IPS-18a (cell line): ENCODE measurements around the gene RASSF7.

Experiments
- H3K27ac ChIP-seq: one replicate; pipeline ENCODE4 v1.5.1; 2013; ENCODE audit warnings: low read length
- H3K27me3 ChIP-seq: one replicate; pipeline ENCODE4 v1.6.1; 2013; ENCODE audit warnings: mild to moderate bottlenecking, low read length; ENCODE audit not compliant: control insufficient read depth, insufficient read depth
- H3K36me3 ChIP-seq: one replicate; pipeline ENCODE4 v1.6.1; 2013; ENCODE audit warnings: low read depth, low read length; ENCODE audit not compliant: control insufficient read depth
- H3K4me1 ChIP-seq: one replicate; pipeline ENCODE4 v1.6.1; 2013; ENCODE audit warnings: low read depth, low read length; ENCODE audit not compliant: control insufficient read depth
- H3K4me3 ChIP-seq: one replicate; pipeline ENCODE4 v1.5.1; 2013; ENCODE audit warnings: low read length
- H3K9ac ChIP-seq: one replicate; pipeline ENCODE4 v1.6.1; 2013; ENCODE audit warnings: mild to moderate bottlenecking, low read length, moderate library complexity
- H3K9me3 ChIP-seq: one replicate; pipeline ENCODE4 v1.6.1; 2013; ENCODE audit warnings: low read depth, low read length; ENCODE audit not compliant: control insufficient read depth

The RASSF7 gene

GRCh38 chr11:587978-588380, 27.2 kb downstream of the RASSF7 start:
- Histone ChIP-seq H3K4me1 (no peaks in the 10 kb centered on the region), H3K4me3 (no peak overlapping the region), H3K27ac (no peak overlapping the region), H3K9ac (no peak overlapping the region), H3K9me3 (no peaks in the 10 kb centered on the region), H3K27me3 (no peaks in the 10 kb centered on the region), H3K36me3 (peaks cover 67% of the 10 kb centered on the region)

- H3K4me1 ChIP-seq, result no peaks in the 10 kb centered on the region
- no peaks in the 10 kb centered on the region for H3K9me3 ChIP-seq
- peaks cover 69% of the 10 kb centered on the region for H3K36me3 ChIP-seq
- H3K9ac ChIP-seq, result no peak overlapping the region
- H3K27ac ChIP-seq, result no peak overlapping the region
- no peak overlapping the region for H3K4me3 ChIP-seq
- no peaks in the 10 kb centered on the region for H3K27me3 ChIP-seq
Measured at GRCh38 chr11:589798-590197, 29.0 kb downstream of the RASSF7 start.

DNA sequence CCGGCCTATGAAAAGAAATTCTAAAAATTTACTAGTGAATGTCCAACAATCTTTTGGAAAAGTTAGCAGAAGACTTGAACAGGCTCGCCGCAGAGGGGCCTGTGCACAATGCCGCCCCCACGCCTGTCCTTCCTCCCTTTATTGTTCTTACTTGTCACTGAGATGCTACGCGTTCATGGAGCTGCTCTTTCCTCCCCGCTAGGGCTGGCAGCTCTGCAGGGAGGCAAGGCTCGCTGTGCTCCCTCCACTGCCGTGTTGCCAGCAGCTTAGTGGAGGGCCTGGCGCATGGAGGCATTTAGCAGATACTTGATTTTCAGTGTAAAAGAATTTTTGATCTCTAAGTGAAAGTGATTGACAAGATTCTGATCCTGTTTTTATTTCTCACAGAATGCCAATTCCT, 30.2 kb downstream of the RASSF7 start:
- Histone ChIP-seq H3K27ac (no peak overlapping the region), H3K9me3 (no peaks in the 10 kb centered on the region), H3K27me3 (no peaks in the 10 kb centered on the region), H3K4me1 (no peaks in the 10 kb centered on the region), H3K36me3 (peaks cover 80% of the 10 kb centered on the region), H3K9ac (no peak overlapping the region), H3K4me3 (no peak overlapping the region)

DNA sequence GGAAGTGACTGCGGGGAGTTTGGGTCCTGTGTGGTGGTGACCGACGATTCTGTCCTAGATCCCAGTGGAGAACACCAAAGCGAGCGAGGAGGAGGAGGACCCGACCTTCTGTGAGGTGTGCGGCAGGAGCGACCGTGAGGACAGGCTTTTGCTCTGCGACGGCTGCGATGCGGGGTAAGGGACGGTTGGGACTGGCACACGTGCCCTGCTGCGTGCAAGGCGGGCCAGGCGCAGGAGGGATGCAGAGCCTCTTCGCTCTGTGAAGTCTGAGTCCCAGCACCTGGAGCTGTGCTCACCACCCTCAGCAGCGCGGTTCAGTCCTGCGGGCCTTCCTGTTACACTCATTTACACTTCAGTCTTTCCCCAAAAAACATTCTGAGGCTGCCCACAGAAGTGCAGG, 31.7 kb downstream of the RASSF7 start:
- no peaks in the 10 kb centered on the region for H3K27me3 ChIP-seq
- H3K9ac ChIP-seq, result no peak overlapping the region
- no peaks in the 10 kb centered on the region for H3K9me3 ChIP-seq
- H3K27ac ChIP-seq, result no peak overlapping the region
- peaks cover 74% of the 10 kb centered on the region for H3K36me3 ChIP-seq
- no peak overlapping the region for H3K4me3 ChIP-seq
- no peaks in the 10 kb centered on the region for H3K4me1 ChIP-seq

DNA sequence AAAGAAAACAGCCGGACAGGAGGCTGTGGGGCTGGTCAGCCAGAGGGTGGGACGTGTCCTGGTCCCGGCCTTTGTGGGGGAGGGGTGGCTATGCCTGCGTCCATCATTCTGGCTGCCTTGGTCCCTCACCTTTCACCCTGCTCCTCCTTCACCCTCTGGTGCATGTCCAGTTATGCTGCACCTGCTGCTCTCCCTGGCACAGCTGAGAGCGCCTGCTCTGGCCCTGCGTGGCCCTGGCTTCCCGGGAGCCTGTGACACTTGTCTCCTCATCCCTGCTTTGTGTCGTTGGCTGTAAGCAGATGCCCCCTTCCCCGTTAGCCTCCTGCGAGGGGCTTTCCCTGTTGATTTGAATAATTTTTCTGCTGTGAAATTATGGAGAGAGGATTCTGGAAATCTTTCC, 32.1 kb downstream of the RASSF7 start:
- Histone ChIP-seq H3K27ac (no peak overlapping the region), H3K4me1 (no peaks in the 10 kb centered on the region), H3K4me3 (no peak overlapping the region), H3K9ac (no peak overlapping the region), H3K27me3 (no peaks in the 10 kb centered on the region), H3K9me3 (no peaks in the 10 kb centered on the region), H3K36me3 (peaks cover 70% of the 10 kb centered on the region)

DNA sequence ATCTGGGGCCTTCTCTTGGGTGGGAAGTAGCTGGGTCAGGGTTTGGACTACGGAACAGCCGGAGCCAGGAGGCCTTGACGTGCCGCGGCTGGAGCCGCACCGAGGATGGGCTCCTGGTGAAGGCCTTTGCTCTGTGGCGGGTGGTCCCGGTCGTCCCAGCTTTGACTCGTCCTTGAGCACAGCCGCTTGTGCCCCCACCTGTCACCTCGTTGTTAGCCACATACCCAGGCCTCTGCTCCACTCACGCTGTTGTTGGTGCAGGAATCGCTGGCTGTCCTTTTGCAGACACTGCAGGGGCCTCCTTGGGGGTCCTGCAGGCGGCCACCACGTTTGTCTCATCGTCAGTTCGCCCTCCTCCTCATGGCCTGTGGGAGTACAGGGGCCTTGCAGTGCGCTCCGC, 32.6 kb downstream of the RASSF7 start:
- H3K36me3 ChIP-seq, result peaks cover 66% of the 10 kb centered on the region
- H3K27me3 ChIP-seq, result no peaks in the 10 kb centered on the region
- no peaks in the 10 kb centered on the region for H3K4me1 ChIP-seq
- H3K9me3 ChIP-seq, result no peaks in the 10 kb centered on the region
- H3K27ac ChIP-seq, result no peak overlapping the region
- no peak overlapping the region for H3K4me3 ChIP-seq
- no peak overlapping the region for H3K9ac ChIP-seq

DNA sequence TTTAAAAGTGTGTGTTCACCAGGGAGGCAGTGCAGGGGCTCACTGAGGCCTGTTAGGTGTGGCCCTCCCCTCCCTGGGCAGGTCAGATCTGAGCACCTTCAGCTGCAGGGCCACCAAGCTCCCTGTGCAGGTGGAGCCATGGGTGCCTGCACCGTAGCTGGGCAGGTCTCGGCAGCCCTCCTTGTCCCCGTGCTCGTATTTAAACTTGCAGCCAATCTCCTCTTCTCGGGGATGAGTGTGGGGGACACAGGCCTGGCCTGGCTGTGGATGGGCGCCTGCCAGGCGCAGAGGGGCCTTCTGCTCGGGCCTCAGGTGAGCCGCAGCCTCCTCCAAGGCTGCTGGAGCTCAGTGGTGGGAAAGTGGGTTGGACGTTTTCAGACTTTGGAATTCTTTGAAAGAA, 34.6 kb downstream of the RASSF7 start:
- Histone ChIP-seq H3K4me3 (no peak overlapping the region), H3K4me1 (no peaks in the 10 kb centered on the region), H3K36me3 (peaks cover 64% of the 10 kb centered on the region), H3K9me3 (no peaks in the 10 kb centered on the region), H3K9ac (no peak overlapping the region), H3K27me3 (no peaks in the 10 kb centered on the region), H3K27ac (no peak overlapping the region)

DNA sequence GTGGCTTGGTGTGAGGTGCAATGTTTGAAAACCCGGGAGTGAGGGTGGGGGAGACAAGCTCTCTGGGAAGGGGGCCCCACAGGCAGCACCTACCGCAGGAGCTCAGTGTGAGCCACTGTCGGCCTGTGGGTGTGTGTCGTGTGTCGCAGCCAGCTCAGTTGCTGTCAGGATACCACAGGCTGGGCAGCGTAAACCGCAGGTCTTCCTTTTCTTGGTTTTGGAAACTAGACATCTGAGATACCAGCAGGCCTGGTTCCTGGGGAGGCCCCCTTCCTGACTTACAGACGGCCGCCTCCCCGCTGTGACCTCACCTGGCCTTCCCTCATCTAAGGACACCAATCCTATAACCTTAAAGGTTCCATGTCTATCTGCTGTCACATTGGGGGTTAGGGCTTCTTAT, 35.6 kb downstream of the RASSF7 start:
- H3K4me3 ChIP-seq, result no peak overlapping the region
- H3K27ac ChIP-seq, result no peak overlapping the region
- H3K4me1 ChIP-seq, result no peaks in the 10 kb centered on the region
- H3K36me3 ChIP-seq, result peaks cover 65% of the 10 kb centered on the region
- no peaks in the 10 kb centered on the region for H3K9me3 ChIP-seq
- H3K27me3 ChIP-seq, result no peaks in the 10 kb centered on the region
- no peak overlapping the region for H3K9ac ChIP-seq

- Histone ChIP-seq H3K4me1 (no peaks in the 10 kb centered on the region), H3K9ac (no peak overlapping the region), H3K4me3 (no peak overlapping the region), H3K27ac (no peak overlapping the region), H3K9me3 (no peaks in the 10 kb centered on the region), H3K36me3 (peaks cover 69% of the 10 kb centered on the region), H3K27me3 (no peaks in the 10 kb centered on the region)
Measured at GRCh38 chr11:597166-597725, 36.5 kb downstream of the RASSF7 start.

DNA sequence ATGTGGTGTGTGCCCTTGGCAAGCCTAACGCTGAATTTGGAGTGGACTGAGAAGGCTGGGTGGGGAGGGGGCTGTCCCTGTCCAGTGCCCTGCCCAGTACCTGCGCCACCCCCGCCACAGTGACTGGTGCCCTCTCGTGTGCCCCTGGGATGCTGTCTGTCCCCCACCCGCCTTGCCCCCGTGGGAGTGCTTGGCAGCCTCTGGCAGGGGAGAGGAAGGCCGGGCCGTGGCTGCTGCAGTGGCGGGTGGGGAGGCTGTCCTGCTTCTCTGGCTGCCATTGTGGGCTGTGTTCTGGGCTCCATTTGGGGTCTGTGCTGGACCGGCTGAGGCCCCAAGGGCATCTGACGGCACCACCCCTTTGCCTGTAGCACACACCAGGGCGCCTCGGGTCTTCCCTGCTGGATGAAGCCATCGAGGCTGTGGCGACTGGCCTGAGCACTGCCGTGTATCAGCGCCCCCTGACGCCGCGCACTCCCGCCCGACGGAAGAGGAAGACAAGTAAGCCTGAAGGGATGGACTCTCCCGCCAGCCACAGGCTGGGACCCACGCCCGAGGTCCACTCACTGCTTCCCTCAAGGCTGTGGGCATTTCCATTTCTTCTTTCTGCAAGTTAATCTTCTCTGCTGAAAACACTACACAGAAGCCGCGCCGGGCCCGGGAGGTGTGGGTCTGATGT, 37.4 kb downstream of the RASSF7 start:
- Histone ChIP-seq H3K9ac (no peak overlapping the region), H3K4me3 (no peak overlapping the region), H3K27ac (no peak overlapping the region), H3K27me3 (no peaks in the 10 kb centered on the region), H3K36me3 (peaks cover 64% of the 10 kb centered on the region), H3K4me1 (no peaks in the 10 kb centered on the region), H3K9me3 (no peaks in the 10 kb centered on the region)

DNA sequence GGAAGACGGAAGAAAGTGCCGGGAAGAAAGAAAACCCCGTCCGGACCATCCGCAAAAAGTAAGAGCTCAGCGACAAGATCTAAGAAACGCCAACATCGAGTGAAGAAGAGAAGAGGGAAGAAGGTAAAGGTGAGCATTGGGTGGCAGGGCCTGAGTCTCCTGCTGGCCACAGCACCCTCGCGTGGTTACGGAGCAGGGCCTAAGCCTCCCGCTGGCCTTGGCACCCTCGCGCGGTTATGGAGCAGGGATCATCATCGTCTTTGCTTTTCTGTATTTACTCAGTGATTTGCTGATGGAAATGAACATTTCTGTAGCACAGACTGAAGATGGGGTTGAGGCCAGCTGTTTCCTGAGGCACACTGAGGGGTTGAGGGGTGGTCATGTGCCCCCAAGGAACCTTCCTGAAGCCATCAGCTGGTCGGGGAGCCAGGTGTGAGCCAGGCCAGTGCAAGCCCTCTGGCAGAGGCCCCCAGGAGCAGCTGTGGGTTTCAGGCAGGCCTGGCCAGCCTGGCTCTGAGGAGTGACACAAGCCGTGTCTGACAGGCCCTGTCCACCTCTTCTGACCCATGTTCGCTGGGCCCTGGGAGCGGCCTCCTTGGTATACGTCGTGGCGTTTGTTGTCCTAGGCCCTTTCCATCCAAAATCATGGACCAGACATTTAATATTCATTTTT, 40.9 kb downstream of the RASSF7 start:
- Histone ChIP-seq H3K27me3 (no peaks in the 10 kb centered on the region), H3K4me1 (no peaks in the 10 kb centered on the region), H3K36me3 (peaks cover 69% of the 10 kb centered on the region), H3K27ac (no peak overlapping the region), H3K9me3 (no peaks in the 10 kb centered on the region), H3K4me3 (no peak overlapping the region), H3K9ac (no peak overlapping the region)

- Histone ChIP-seq H3K9me3 (no peaks in the 10 kb centered on the region), H3K4me1 (no peaks in the 10 kb centered on the region), H3K27me3 (no peaks in the 10 kb centered on the region), H3K36me3 (peaks cover 83% of the 10 kb centered on the region), H3K4me3 (no peak overlapping the region), H3K9ac (no peak overlapping the region), H3K27ac (no peak overlapping the region)
Measured at GRCh38 chr11:603154-603553, 42.4 kb downstream of the RASSF7 start.
